Activated B cell treated with CpG ODN at 0.5 μM for 24 hours (primary cell): ENCODE data around the gene SIAE. TPM values are rescaled to one million over a fixed set of nuclear protein-coding genes. Genes with fewer than 3 reads are reported as not detected.

ENCODE experiments used
- ATAC-seq: fragments of 200-7000 bp; cut with Tn5 transposase; one replicate; pipeline ENCODE4 v1.10.0; 2021; ENCODE audit warnings: low read depth, mild to moderate bottlenecking, moderate library complexity
- CTCF ChIA-PET: fragments of 350-600 bp; sonication (Branson Sonifier 250); formaldehyde crosslinking; loops from one replicate; lab custom pipeline; 2021; ENCODE audit warnings: antibody characterized with exemption; lab: Charles Lee
- POLR2A ChIA-PET: fragments of 350-600 bp; sonication (Branson Sonifier 250); formaldehyde crosslinking; loops from one replicate; lab custom pipeline; 2021; ENCODE audit warnings: antibody characterized with exemption; lab: Charles Lee
- DNase-seq: peaks from one replicate; pipeline ENCODE4 v3.0.0; 2022
- H3K27ac Mint-ChIP-seq: one replicate; pipeline ENCODE4 v1.8.0; 2020; ENCODE audit warnings: mixed read lengths
- H3K27me3 Mint-ChIP-seq: one replicate; pipeline ENCODE4 v1.8.0; 2021; ENCODE audit warnings: mixed read lengths
- H3K36me3 Mint-ChIP-seq: one replicate; pipeline ENCODE4 v1.8.0; 2021; ENCODE audit warnings: low read depth, mixed read lengths
- H3K4me1 Mint-ChIP-seq: one replicate; pipeline ENCODE4 v1.8.0; 2021; ENCODE audit warnings: mixed read lengths
- H3K4me3 Mint-ChIP-seq: one replicate; pipeline ENCODE4 v1.8.0; 2020; ENCODE audit warnings: mild to moderate bottlenecking, mixed read lengths
- H3K9me3 Mint-ChIP-seq: one replicate; pipeline ENCODE4 v1.8.0; 2020; ENCODE audit warnings: mixed read lengths
- CTCF ChIP-seq: fragments of 200-600 bp; IDR thresholded peaks from one replicate; pipeline ENCODE4 v1.8.0; 2022; ENCODE audit warnings: antibody characterized with exemption, mild to moderate bottlenecking
- intact Hi-C: fragments of 100-400 bp; cut with micrococcal nuclease; formaldehyde crosslinking; loops from one replicate; pipeline ENCODE4 v1.15.1; 2024
- total RNA-seq: library from RNA; stranded (reverse); gene quantifications from 2 replicates; pipeline ENCODE4 v1.2.3, GENCODE V29; 2022

SIAE gene
- total RNA-seq, 1 donor from 2014 or later, result 3.4 TPM

- POLR2A ChIA-PET, result no interaction called here
Measured at GRCh38 chr11:124612567-124613246, 60.8 kb downstream of the SIAE start.

GRCh38 chr11:124612045-124612444, 61.5 kb downstream of the SIAE start:
- CTCF ChIA-PET, result no interaction called here
- no peaks in the 10 kb centered on the region for H3K9me3 Mint-ChIP-seq
- intact Hi-C loops, result no loop called here
- no peaks in the 10 kb centered on the region for H3K4me1 Mint-ChIP-seq
- no peak overlapping the region for H3K27ac Mint-ChIP-seq
- H3K4me3 Mint-ChIP-seq, result no peak overlapping the region
- ATAC-seq (no peak), DNase-seq (no peak)
- H3K27me3 Mint-ChIP-seq, result peaks cover 18% of the 10 kb centered on the region
- POLR2A ChIA-PET, result interaction anchor here (0.7 to 1.0 kb wide), 2 partner anchors 11 to 527 kb away, joined by 3 to 5 read pairs; no protein-coding TSS in a partner anchor
- no peak for TF ChIP-seq CTCF
- no peaks in the 10 kb centered on the region for H3K36me3 Mint-ChIP-seq

More at GRCh38 chr11:124612567-124613246, 60.8 kb downstream of the SIAE start:
- no peak for DNase-seq
- Mint-ChIP-seq H3K36me3 (no peaks in the 10 kb centered on the region), H3K27me3 (peaks cover 24% of the 10 kb centered on the region), H3K9me3 (no peaks in the 10 kb centered on the region), H3K27ac (no peak overlapping the region), H3K4me1 (no peaks in the 10 kb centered on the region), H3K4me3 (no peak overlapping the region)
- no peak for ATAC-seq
- intact Hi-C loops, result no loop called here
- CTCF ChIA-PET, result no interaction called here
- no peak for TF ChIP-seq CTCF

- ChIA-PET POLR2A (interaction anchor here (1.0 kb wide), 1 partner anchor 12 kb away, joined by 3 read pairs; no protein-coding TSS in a partner anchor), CTCF (no interaction called here)
- Mint-ChIP-seq H3K36me3 (no peaks in the 10 kb centered on the region), H3K27ac (no peak within 1 kb of the TSS), H3K4me1 (no peaks in the 10 kb centered on the region), H3K27me3 (peaks cover 12% of the 10 kb centered on the region), H3K9me3 (no peaks in the 10 kb centered on the region), H3K4me3 (no peak within 1 kb of the TSS)
- intact Hi-C loops, result no loop called here
- no peak for TF ChIP-seq CTCF
- ATAC-seq (no peak), DNase-seq (no peak)
Measured at GRCh38 chr11:124611064-124611463, 62.5 kb downstream of the SIAE start, which contains the start of gene PANX3. TSS of gene PANX3 (plus strand) at chr11:124611428. CDS start at chr11:124611557, 129 bp downstream.

- intact Hi-C loops, result no loop called here
- Mint-ChIP-seq H3K27me3 (peaks cover 9% of the 10 kb centered on the region), H3K36me3 (no peaks in the 10 kb centered on the region), H3K4me1 (peaks cover 2% of the 10 kb centered on the region), H3K27ac (no peak overlapping the region), H3K9me3 (no peaks in the 10 kb centered on the region), H3K4me3 (no peak overlapping the region)
- ATAC-seq (no peak), DNase-seq (no peak)
- ChIA-PET POLR2A (no interaction called here), CTCF (interaction anchor here (0.8 kb wide), 1 partner anchor 539 kb away, joined by 3 read pairs; no protein-coding TSS in a partner anchor)
- TF ChIP-seq CTCF, result no peak
Measured at GRCh38 chr11:124610295-124610694, 63.2 kb downstream of the SIAE start.

GRCh38 chr11:124608147-124608546, 65.4 kb downstream of the SIAE start:
- Mint-ChIP-seq H3K27me3 (no peaks in the 10 kb centered on the region), H3K9me3 (no peaks in the 10 kb centered on the region), H3K4me3 (no peak overlapping the region), H3K4me1 (peaks cover 2% of the 10 kb centered on the region), H3K27ac (no peak overlapping the region), H3K36me3 (no peaks in the 10 kb centered on the region)
- no peak for TF ChIP-seq CTCF
- intact Hi-C loops, result no loop called here
- ATAC-seq, result no peak
- DNase-seq, result no peak
- POLR2A ChIA-PET, result no interaction called here
- CTCF ChIA-PET, result no interaction called here
